HL-60 (cell line): ENCODE data around the gene CAMK2D.

Source experiments
- DNase-seq, 2 experiments: peaks; one replicate each; pipeline ENCODE4 v3.0.0-alpha.2; 2010 to 2020; ENCODE audit warnings: low read depth in 1 of 2, low spot score in 1 of 2
- H3K27ac ChIP-seq: fragments of 250-450 bp; sonication (Bioruptor Pico); replicated peaks from 2 replicates; pipeline ENCODE4 v1.5.1; 2020; ENCODE audit warnings: mild to moderate bottlenecking, moderate library complexity
- H3K27me3 ChIP-seq: fragments of 250-450 bp; sonication (Bioruptor Pico); 2 replicates; pipeline ENCODE4 v1.5.1; 2021; ENCODE audit warnings: mild to moderate bottlenecking, moderate library complexity; ENCODE audit not compliant: insufficient read depth, poor library complexity, severe bottlenecking
- H3K4me3 ChIP-seq: replicated peaks from 2 replicates; pipeline ENCODE4 v1.5.1; 2011; ENCODE audit warnings: mild to moderate bottlenecking, control low read depth, low read length; ENCODE audit not compliant: insufficient read depth
- CTCF ChIP-seq: IDR thresholded peaks from one replicate; pipeline ENCODE4 v1.5.1; 2011; ENCODE audit warnings: low read length, control low read depth, inconsistent platforms; ENCODE audit not compliant: insufficient read depth
- GABPA ChIP-seq: IDR thresholded peaks from 2 replicates; pipeline ENCODE4 v1.6.1; 2012; ENCODE audit warnings: low read depth
- POLR2AphosphoS5 ChIP-seq: IDR thresholded peaks from 2 replicates; pipeline ENCODE4 v1.6.1; 2012; ENCODE audit warnings: low read depth
- REST ChIP-seq: IDR thresholded peaks from 2 replicates; pipeline ENCODE4 v1.6.1; 2012; ENCODE audit warnings: low read depth; ENCODE audit not compliant: insufficient replicate concordance
- SPI1 ChIP-seq: IDR thresholded peaks from 2 replicates; pipeline ENCODE4 v1.6.1; 2012; ENCODE audit warnings: low read depth, mild to moderate bottlenecking, borderline replicate concordance

The CAMK2D gene

DNA sequence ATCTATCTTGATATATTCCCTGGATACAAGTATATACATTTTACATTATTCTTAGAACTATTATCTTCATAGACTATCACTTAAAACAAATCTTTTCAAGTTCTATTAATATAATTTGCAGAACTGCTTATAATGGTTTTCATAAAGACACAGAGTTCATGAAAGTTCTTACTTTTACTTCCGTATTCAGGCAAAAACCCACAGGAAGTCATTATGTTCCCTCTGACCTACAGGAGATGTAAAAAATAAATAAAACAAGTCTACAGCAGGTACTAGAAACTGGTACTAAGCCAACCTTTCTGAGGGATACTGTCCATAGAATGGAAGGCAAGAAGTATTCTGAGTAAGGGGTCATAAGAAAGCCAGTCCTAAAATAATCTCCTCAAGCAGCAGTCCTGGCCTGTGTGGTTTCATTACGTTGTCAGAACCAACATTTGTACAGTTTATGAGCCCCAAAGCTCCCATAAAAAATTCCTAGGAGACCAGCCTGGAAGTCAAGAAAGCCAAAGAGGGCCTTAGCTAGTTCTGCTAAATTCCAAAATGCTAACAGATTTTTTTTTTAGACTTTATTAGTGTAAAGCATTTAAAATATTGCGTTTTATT is 68.6 kb downstream of the CAMK2D start:
- no peak for DNase-seq
- H3K27ac ChIP-seq = no peak overlapping the region
- TF ChIP-seq REST = no peak
- TF ChIP-seq GABPA = no peak
- TF ChIP-seq POLR2AphosphoS5 = no peak
- TF ChIP-seq CTCF = no peak
- no peak for TF ChIP-seq SPI1
- H3K4me3 ChIP-seq = no peak overlapping the region
- no peaks in the 10 kb centered on the region for H3K27me3 ChIP-seq

GRCh38 chr4:113691676-113692075 is 69.9 kb downstream of the CAMK2D start:
- DNase-seq = no peak
- no peak overlapping the region for H3K4me3 ChIP-seq
- H3K27ac ChIP-seq = no peak overlapping the region
- no peaks in the 10 kb centered on the region for H3K27me3 ChIP-seq
- TF ChIP-seq REST (no peak), SPI1 (no peak), POLR2AphosphoS5 (no peak), CTCF (no peak), GABPA (no peak)

DNA sequence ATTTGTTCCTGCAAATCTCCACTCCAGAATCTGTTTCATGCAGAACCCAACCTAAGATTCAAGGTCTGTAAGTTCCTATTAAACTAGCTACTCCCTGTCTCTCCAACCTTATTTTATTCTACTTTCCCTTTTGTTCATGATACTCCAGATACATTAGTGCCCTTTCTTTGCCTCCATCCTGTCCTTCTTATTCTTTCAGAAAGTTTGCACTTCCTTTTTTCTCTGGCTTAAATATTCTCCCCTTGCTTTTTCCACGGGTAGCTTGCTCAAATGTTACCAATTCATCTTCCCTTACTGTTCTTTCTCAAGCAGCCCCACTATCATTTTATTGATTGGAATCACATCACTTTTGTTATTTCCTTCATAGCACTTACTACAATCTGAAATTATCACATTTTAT is 72.1 kb downstream of the CAMK2D start:
- no peaks in the 10 kb centered on the region for H3K27me3 ChIP-seq
- TF ChIP-seq POLR2AphosphoS5 (no peak), GABPA (no peak), SPI1 (no peak), REST (no peak), CTCF (no peak)
- no peak overlapping the region for H3K4me3 ChIP-seq

More for the DNA sequence above, 72.1 kb downstream of the CAMK2D start:
- no peak overlapping the region for H3K27ac ChIP-seq
- DNase-seq = no peak
